BLaER1 treated with 17β-estradiol and CSF1 and Interleukin-3, amounts not matched to agents 10 nM and 100 nM (cell line): ENCODE results near the gene FRS2.
A peak's percentile ranks its signal among the peaks of the same experiment; 100 is the strongest.

Experiments
- H3K27ac ChIP-seq, 11 experiments: shearing (Covaris generic); formaldehyde crosslinking; 2 replicates each; pipeline ENCODE4 v1.8.1; 2022
- H3K27me3 ChIP-seq, 11 experiments: shearing (Covaris generic); formaldehyde crosslinking; 2 replicates each; pipeline ENCODE4 v1.8.1; 2022
- H3K36me3 ChIP-seq, 11 experiments: shearing (Covaris generic); formaldehyde crosslinking; 2 replicates each; pipeline ENCODE4 v1.8.1; 2022
- H3K4me1 ChIP-seq, 10 experiments: shearing (Covaris generic); formaldehyde crosslinking; 2 replicates each; pipeline ENCODE4 v1.8.1; 2022
- H3K4me2 ChIP-seq, 11 experiments: shearing (Covaris generic); formaldehyde crosslinking; 2 replicates each; pipeline ENCODE4 v1.8.1; 2022
- H3K4me3 ChIP-seq, 10 experiments: shearing (Covaris generic); formaldehyde crosslinking; 2 replicates each; pipeline ENCODE4 v1.8.1; 2022
- H3K9ac ChIP-seq, 11 experiments: shearing (Covaris generic); formaldehyde crosslinking; 2 replicates each; pipeline ENCODE4 v1.8.1; 2022
- H3K9me3 ChIP-seq, 11 experiments: shearing (Covaris generic); formaldehyde crosslinking; replicated peaks in 1 of 11; 2 replicates each; pipeline ENCODE4 v1.8.1; 2022
- H4K20me1 ChIP-seq, 11 experiments: shearing (Covaris generic); formaldehyde crosslinking; 2 replicates each; pipeline ENCODE4 v1.8.1; 2022
- Cebpa-rat ChIP-seq, 11 experiments: shearing (Covaris generic); IDR thresholded peaks; 2 replicates each; pipeline ENCODE4 v1.8.1; 2022

The FRS2 gene

GRCh38 chr12:69470189-69471075 is at the start of gene FRS2:
Gene FRS2 (plus strand): TSS chr12:69470388. CDS start chr12:69569031, 98,643 bp downstream.
- no peak for TF ChIP-seq Cebpa-rat (IDR thresholded peaks at IDR 0.05)
- no peaks in the 10 kb centered on the region for H3K9me3 ChIP-seq
- H3K9ac ChIP-seq: peak within 1 kb of the TSS; percentile 92 to 100 (median 98)
- peak within 1 kb of the TSS; percentile 88 to 99 (median 95) for H3K27ac ChIP-seq
- peaks cover 0 to 24% (median 8%) of the 10 kb centered on the region in 11 experiments; a peak in 8 of 22 replicates for H3K36me3 ChIP-seq
- peak within 1 kb of the TSS; percentile 71 to 98 (median 92) for H3K4me2 ChIP-seq
- peaks cover 24 to 48% (median 45%) of the 10 kb centered on the region in 11 experiments; a peak in 21 of 22 replicates for H4K20me1 ChIP-seq
- H3K4me1 ChIP-seq: peaks cover 16 to 65% (median 24%) of the 10 kb centered on the region in 10 experiments
- peak within 1 kb of the TSS; percentile 76 to 98 (median 92) for H3K4me3 ChIP-seq
- H3K27me3 ChIP-seq: no peaks in the 10 kb centered on the region

- H3K4me2 ChIP-seq: no peak overlapping the region
- no peak overlapping the region for H3K4me3 ChIP-seq
- TF ChIP-seq Cebpa-rat (IDR thresholded peaks at IDR 0.05): no peak
- no peaks in the 10 kb centered on the region for H3K4me1 ChIP-seq
- H3K9me3 ChIP-seq: no peaks in the 10 kb centered on the region
- no peaks in the 10 kb centered on the region for H3K27me3 ChIP-seq
- H3K36me3 ChIP-seq: peaks cover 0 to under 1% (median 0%) of the 10 kb centered on the region in 11 experiments; a peak in 1 of 22 replicates
- H4K20me1 ChIP-seq: no peaks in the 10 kb centered on the region
- no peak overlapping the region for H3K9ac ChIP-seq
- H3K27ac ChIP-seq: no peak overlapping the region
Observed at GRCh38 chr12:69421548-69421947, 48.6 kb upstream of the FRS2 start.

GRCh38 chr12:69423037-69423905 is 46.9 kb upstream of the FRS2 start:
- H3K4me1 ChIP-seq: no peaks in the 10 kb centered on the region
- no peaks in the 10 kb centered on the region for H4K20me1 ChIP-seq
- H3K36me3 ChIP-seq: no peaks in the 10 kb centered on the region
- H3K4me2 ChIP-seq: no peak overlapping the region
- no peak overlapping the region for H3K27ac ChIP-seq
- H3K9ac ChIP-seq: no peak overlapping the region
- no peaks in the 10 kb centered on the region for H3K27me3 ChIP-seq
- no peaks in the 10 kb centered on the region for H3K9me3 ChIP-seq
- no peak for TF ChIP-seq Cebpa-rat (IDR thresholded peaks at IDR 0.05)
- no peak overlapping the region for H3K4me3 ChIP-seq

GRCh38 chr12:69425417-69425816 is 44.8 kb upstream of the FRS2 start:
- Histone ChIP-seq H3K4me2 (no peak overlapping the region), H3K4me3 (no peak overlapping the region), H3K36me3 (no peaks in the 10 kb centered on the region), H3K27me3 (no peaks in the 10 kb centered on the region), H3K9me3 (no peaks in the 10 kb centered on the region), H3K27ac (no peak overlapping the region), H4K20me1 (no peaks in the 10 kb centered on the region), H3K4me1 (no peaks in the 10 kb centered on the region), H3K9ac (no peak overlapping the region)
- no peak for TF ChIP-seq Cebpa-rat (IDR thresholded peaks at IDR 0.05)

- no peaks in the 10 kb centered on the region for H3K9me3 ChIP-seq
- H3K27ac ChIP-seq: no peak overlapping the region
- no peaks in the 10 kb centered on the region for H4K20me1 ChIP-seq
- no peak overlapping the region for H3K4me2 ChIP-seq
- H3K9ac ChIP-seq: no peak overlapping the region
- no peak overlapping the region for H3K4me3 ChIP-seq
- no peaks in the 10 kb centered on the region for H3K4me1 ChIP-seq
- no peaks in the 10 kb centered on the region for H3K27me3 ChIP-seq
- no peaks in the 10 kb centered on the region for H3K36me3 ChIP-seq
- TF ChIP-seq Cebpa-rat (IDR thresholded peaks at IDR 0.05): no peak
Observed at GRCh38 chr12:69428351-69429073, 41.7 kb upstream of the FRS2 start.

GRCh38 chr12:69430942-69431590 is 39.1 kb upstream of the FRS2 start:
- Histone ChIP-seq H3K4me3 (no peak overlapping the region), H3K36me3 (no peaks in the 10 kb centered on the region), H3K27ac (no peak overlapping the region), H3K4me2 (no peak overlapping the region), H3K9ac (no peak overlapping the region), H3K4me1 (no peaks in the 10 kb centered on the region), H3K9me3 (no peaks in the 10 kb centered on the region), H4K20me1 (no peaks in the 10 kb centered on the region), H3K27me3 (no peaks in the 10 kb centered on the region)
- TF ChIP-seq Cebpa-rat (IDR thresholded peaks at IDR 0.05): no peak

GRCh38 chr12:69431591-69432222 is 38.5 kb upstream of the FRS2 start:
- Histone ChIP-seq H3K4me3 (no peak overlapping the region), H3K9ac (no peak overlapping the region), H3K4me1 (no peaks in the 10 kb centered on the region), H3K4me2 (no peak overlapping the region), H3K36me3 (no peaks in the 10 kb centered on the region), H3K27me3 (no peaks in the 10 kb centered on the region), H4K20me1 (no peaks in the 10 kb centered on the region), H3K9me3 (no peaks in the 10 kb centered on the region), H3K27ac (no peak overlapping the region)
- no peak for TF ChIP-seq Cebpa-rat (IDR thresholded peaks at IDR 0.05)

GRCh38 chr12:69433653-69434052 is 36.5 kb upstream of the FRS2 start:
- H3K4me2 ChIP-seq: no peak overlapping the region
- no peak overlapping the region for H3K9ac ChIP-seq
- no peak for TF ChIP-seq Cebpa-rat (IDR thresholded peaks at IDR 0.05)
- H3K36me3 ChIP-seq: no peaks in the 10 kb centered on the region
- no peaks in the 10 kb centered on the region for H3K27me3 ChIP-seq
- no peaks in the 10 kb centered on the region for H3K9me3 ChIP-seq
- no peaks in the 10 kb centered on the region for H4K20me1 ChIP-seq
- H3K27ac ChIP-seq: no peak overlapping the region
- H3K4me3 ChIP-seq: no peak overlapping the region
- H3K4me1 ChIP-seq: no peaks in the 10 kb centered on the region
